ENCODE data around the gene ALG2. TPM values are rescaled to one million over a fixed set of nuclear protein-coding genes. Genes with fewer than 3 reads are reported as not detected.

Gene ALG2
- total RNA-seq, 2 experiments from 2014 or later = 18.1 to 19.9 TPM

GRCh38 chr9:99262949-99263418 lies 41.2 kb upstream of the ALG2 start:
- H3K4me3 ChIP-seq (ENCODE audit: low read length) = no peak overlapping the region

GRCh38 chr9:99261923-99262322 lies 40.2 kb upstream of the ALG2 start:
- Histone ChIP-seq H3K27ac (ENCODE audit: low read depth in 1 of 2, low read length in 2 of 2) (no peak overlapping the region), H3K4me3 (ENCODE audit: low read length) (no peak overlapping the region), H3K27me3 (ENCODE audit: control insufficient read depth in 1 of 2, insufficient read depth in 2 of 2, low read length in 2 of 2) (no peaks in the 10 kb centered on the region), H3K36me3 (ENCODE audit: insufficient read depth, low read length) (no peaks in the 10 kb centered on the region), H3K4me1 (ENCODE audit: insufficient read depth, low read length) (peaks cover 17% of the 10 kb centered on the region), H3K9me3 (ENCODE audit: control insufficient read depth in 1 of 2, insufficient read depth in 1 of 2, low read length in 2 of 2) (no peaks in the 10 kb centered on the region)
- Mint-ChIP-seq H3K9me3 (no peaks in the 10 kb centered on the region), H3K4me3 (no peak overlapping the region), H3K27ac (no peak overlapping the region), H3K27me3 (no peaks in the 10 kb centered on the region), H3K36me3 (ENCODE audit: low read depth) (no peaks in the 10 kb centered on the region), H3K4me1 (ENCODE audit: low read depth) (peaks cover 17% of the 10 kb centered on the region)
- intact Hi-C loops (cut with DNase I, micrococcal nuclease) = loop anchor here in 1 of 2 experiments (10.0 kb wide), 1 partner anchor 763 kb away; no protein-coding TSS in a partner anchor
- CTCF ChIA-PET = interaction anchor here (1.8 kb wide), 1 partner anchor 10 kb away, joined by 4 read pairs; no protein-coding TSS in a partner anchor
- POLR2A ChIA-PET = no interaction called here
- no peak for TF ChIP-seq CTCF (IDR thresholded peaks at IDR 0.05)
- ATAC-seq (ENCODE audit: poor library complexity) = no peak
- DNase-seq = no peak

More at GRCh38 chr9:99262949-99263418, 41.2 kb upstream of the ALG2 start:
- intact Hi-C loops (cut with DNase I, micrococcal nuclease) = loop anchor here in 1 of 2 experiments (10.0 kb wide), 1 partner anchor 762 kb away; no protein-coding TSS in a partner anchor
- H3K36me3 Mint-ChIP-seq (ENCODE audit: low read depth) = no peaks in the 10 kb centered on the region
- no peak overlapping the region for H3K4me3 Mint-ChIP-seq
- ChIA-PET POLR2A (no interaction called here), CTCF (interaction anchor here (1.8 kb wide), 1 partner anchor 8 kb away, joined by 4 read pairs; no protein-coding TSS in a partner anchor)
- H3K27me3 Mint-ChIP-seq = no peaks in the 10 kb centered on the region
- H3K9me3 Mint-ChIP-seq = no peaks in the 10 kb centered on the region
- DNase-seq (no peak), ATAC-seq (ENCODE audit: poor library complexity) (no peak)
- no peak overlapping the region for H3K27ac Mint-ChIP-seq
- Histone ChIP-seq H3K4me1 (ENCODE audit: insufficient read depth, low read length) (peaks cover 17% of the 10 kb centered on the region), H3K27ac (ENCODE audit: low read depth in 1 of 2, low read length in 2 of 2) (no peak overlapping the region), H3K9me3 (ENCODE audit: control insufficient read depth in 1 of 2, insufficient read depth in 1 of 2, low read length in 2 of 2) (no peaks in the 10 kb centered on the region), H3K36me3 (ENCODE audit: insufficient read depth, low read length) (no peaks in the 10 kb centered on the region), H3K27me3 (ENCODE audit: control insufficient read depth in 1 of 2, insufficient read depth in 2 of 2, low read length in 2 of 2) (no peaks in the 10 kb centered on the region)
- TF ChIP-seq CTCF (IDR thresholded peaks at IDR 0.05) = no peak
- H3K4me1 Mint-ChIP-seq (ENCODE audit: low read depth) = peaks cover 21% of the 10 kb centered on the region

GRCh38 chr9:99259231-99259918 lies 37.6 kb upstream of the ALG2 start:
- ChIA-PET CTCF (no interaction called here), POLR2A (interaction anchor here (0.6 to 2.0 kb wide), 3 partner anchors 28 to 188 kb away, joined by 3 to 19 read pairs (median 4); partner anchors contain the start of genes ALG2 and SEC61B)
- H3K27ac ChIP-seq (ENCODE audit: low read depth in 1 of 2, low read length in 2 of 2) = no peak overlapping the region

More at GRCh38 chr9:99259231-99259918, 37.6 kb upstream of the ALG2 start:
- no peaks in the 10 kb centered on the region for H3K27me3 ChIP-seq (ENCODE audit: control insufficient read depth in 1 of 2, insufficient read depth in 2 of 2, low read length in 2 of 2)
- H3K27me3 Mint-ChIP-seq = no peaks in the 10 kb centered on the region
- H3K4me3 ChIP-seq (ENCODE audit: low read length) = peak overlapping the region; percentile 3
- H3K4me1 ChIP-seq (ENCODE audit: insufficient read depth, low read length) = peaks cover 10% of the 10 kb centered on the region
- H3K4me3 Mint-ChIP-seq = peak overlapping the region; percentile 65
- H3K4me1 Mint-ChIP-seq (ENCODE audit: low read depth) = peaks cover 19% of the 10 kb centered on the region
- H3K9me3 ChIP-seq (ENCODE audit: control insufficient read depth in 1 of 2, insufficient read depth in 1 of 2, low read length in 2 of 2) = no peaks in the 10 kb centered on the region
- H3K9me3 Mint-ChIP-seq = no peaks in the 10 kb centered on the region
- no peak for TF ChIP-seq CTCF (IDR thresholded peaks at IDR 0.05)
- DNase-seq = peak; percentile 9 to 69 (median 34)
- no peaks in the 10 kb centered on the region for H3K36me3 Mint-ChIP-seq (ENCODE audit: low read depth)
- no peaks in the 10 kb centered on the region for H3K36me3 ChIP-seq (ENCODE audit: insufficient read depth, low read length)
- intact Hi-C loops (cut with DNase I, micrococcal nuclease) = no loop called here
- ATAC-seq (ENCODE audit: poor library complexity) = peak; percentile 97
- peak overlapping the region; percentile 60 for H3K27ac Mint-ChIP-seq

All from CD4-positive, alpha-beta T cell (primary cell).